PFSK-1 (cell line): Measurements from ENCODE around the gene GDPD5.

Experiments used
- FOXP2 ChIP-seq: optimal IDR thresholded peaks from 2 replicates; pipeline ENCODE3; 2011; ENCODE audit warnings: borderline replicate concordance, control low read depth, inconsistent platforms; ENCODE audit not compliant: insufficient read depth; ENCODE audit errors: extremely low read length, extremely low read depth
- POLR2AphosphoS5 ChIP-seq: IDR thresholded peaks from 2 replicates; pipeline ENCODE4 v1.6.1; 2012; ENCODE audit warnings: low read depth, mild to moderate bottlenecking, control low read depth, low read length, moderate library complexity
- SIN3A ChIP-seq: IDR thresholded peaks from 2 replicates; pipeline ENCODE4 v1.6.1; 2012; ENCODE audit warnings: mild to moderate bottlenecking, low read length, moderate library complexity, borderline replicate concordance; ENCODE audit not compliant: insufficient read depth
- TAF1 ChIP-seq: IDR thresholded peaks from 2 replicates; pipeline ENCODE4 v1.6.1; 2012; ENCODE audit warnings: low read length, control low read depth, borderline replicate concordance; ENCODE audit not compliant: insufficient read depth
- TF ChIP-seq, protein P1 (sequence below), 2 experiments: IDR thresholded peaks; 2 replicates each; pipeline versions ENCODE4 v1.6.1 to v1.8.0; 2011 to 2012; ENCODE audit warnings: low read depth in 2 of 2, low read length in 2 of 2, control low read depth in 1 of 2, inconsistent platforms in 1 of 2, mild to moderate bottlenecking in 1 of 2, moderate library complexity in 1 of 2; ENCODE audit not compliant: insufficient read depth in 1 of 2

GDPD5 gene

GRCh38 chr11:75443043-75443442 lies 82.7 kb downstream of the GDPD5 start:
- TF ChIP-seq TAF1 (no peak), FOXP2 (no peak), POLR2AphosphoS5 (no peak), SIN3A (no peak)
- TF ChIP-seq, protein P1, sequence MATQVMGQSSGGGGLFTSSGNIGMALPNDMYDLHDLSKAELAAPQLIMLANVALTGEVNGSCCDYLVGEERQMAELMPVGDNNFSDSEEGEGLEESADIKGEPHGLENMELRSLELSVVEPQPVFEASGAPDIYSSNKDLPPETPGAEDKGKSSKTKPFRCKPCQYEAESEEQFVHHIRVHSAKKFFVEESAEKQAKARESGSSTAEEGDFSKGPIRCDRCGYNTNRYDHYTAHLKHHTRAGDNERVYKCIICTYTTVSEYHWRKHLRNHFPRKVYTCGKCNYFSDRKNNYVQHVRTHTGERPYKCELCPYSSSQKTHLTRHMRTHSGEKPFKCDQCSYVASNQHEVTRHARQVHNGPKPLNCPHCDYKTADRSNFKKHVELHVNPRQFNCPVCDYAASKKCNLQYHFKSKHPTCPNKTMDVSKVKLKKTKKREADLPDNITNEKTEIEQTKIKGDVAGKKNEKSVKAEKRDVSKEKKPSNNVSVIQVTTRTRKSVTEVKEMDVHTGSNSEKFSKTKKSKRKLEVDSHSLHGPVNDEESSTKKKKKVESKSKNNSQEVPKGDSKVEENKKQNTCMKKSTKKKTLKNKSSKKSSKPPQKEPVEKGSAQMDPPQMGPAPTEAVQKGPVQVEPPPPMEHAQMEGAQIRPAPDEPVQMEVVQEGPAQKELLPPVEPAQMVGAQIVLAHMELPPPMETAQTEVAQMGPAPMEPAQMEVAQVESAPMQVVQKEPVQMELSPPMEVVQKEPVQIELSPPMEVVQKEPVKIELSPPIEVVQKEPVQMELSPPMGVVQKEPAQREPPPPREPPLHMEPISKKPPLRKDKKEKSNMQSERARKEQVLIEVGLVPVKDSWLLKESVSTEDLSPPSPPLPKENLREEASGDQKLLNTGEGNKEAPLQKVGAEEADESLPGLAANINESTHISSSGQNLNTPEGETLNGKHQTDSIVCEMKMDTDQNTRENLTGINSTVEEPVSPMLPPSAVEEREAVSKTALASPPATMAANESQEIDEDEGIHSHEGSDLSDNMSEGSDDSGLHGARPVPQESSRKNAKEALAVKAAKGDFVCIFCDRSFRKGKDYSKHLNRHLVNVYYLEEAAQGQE (IDR thresholded peaks at IDR 0.05; ENCODE audit: insufficient read depth in 1 of 2, low read depth in 2 of 2, low read length in 2 of 2), result no peak

- TF ChIP-seq FOXP2 (no peak), TAF1 (no peak), POLR2AphosphoS5 (no peak), SIN3A (no peak)
- TF ChIP-seq, protein P1 (IDR thresholded peaks at IDR 0.05; ENCODE audit: insufficient read depth in 1 of 2, low read depth in 2 of 2, low read length in 2 of 2), result no peak
Observed at GRCh38 chr11:75442161-75442885, 83.4 kb downstream of the GDPD5 start.

- TF ChIP-seq POLR2AphosphoS5, result no peak
- TF ChIP-seq FOXP2, result no peak
- TF ChIP-seq SIN3A, result no peak
- TF ChIP-seq, protein P1 (IDR thresholded peaks at IDR 0.05; ENCODE audit: insufficient read depth in 1 of 2, low read depth in 2 of 2, low read length in 2 of 2), result no peak
Observed at GRCh38 chr11:75441804-75442132, 84.0 kb downstream of the GDPD5 start.

- TF ChIP-seq FOXP2, result no peak
- TF ChIP-seq SIN3A, result no peak
- no peak for TF ChIP-seq TAF1
- TF ChIP-seq, protein P1 (IDR thresholded peaks at IDR 0.05; ENCODE audit: insufficient read depth in 1 of 2, low read depth in 2 of 2, low read length in 2 of 2), result no peak
- no peak for TF ChIP-seq POLR2AphosphoS5
Observed at GRCh38 chr11:75440960-75441803, 84.6 kb downstream of the GDPD5 start.
